Fibroblast of villous mesenchyme (primary cell): ENCODE measurements around the gene GC. TPM values are rescaled to one million over a fixed set of nuclear protein-coding genes. Genes with fewer than 3 reads are reported as not detected.
A peak's percentile ranks its signal among the peaks of the same experiment; 100 is the strongest.

ENCODE experiments used
- DNase-seq: peaks from one replicate; pipeline ENCODE4 v3.0.0-alpha.2; 2010; ENCODE audit warnings: low read depth
- H3K4me3 ChIP-seq: 2 replicates; pipeline ENCODE4 v1.5.1; 2011; ENCODE audit warnings: low read depth, mild to moderate bottlenecking, low read length
- CTCF ChIP-seq: IDR thresholded peaks from 2 replicates; pipeline ENCODE4 v1.5.1; 2012; ENCODE audit warnings: low read depth, mild to moderate bottlenecking, low read length; ENCODE audit not compliant: insufficient read depth
- small RNA-seq: library from RNA; depleted of rRNA; stranded (forward); fragments of <200 nt; gene quantifications from one replicate; pipeline ENCODE3, GENCODE V24; 2012
- total RNA-seq: library from RNA; depleted of rRNA; stranded (reverse); fragments of >200 nt; gene quantifications from 2 replicates; pipeline ENCODE4 v1.2.3, GENCODE V29; 2012

GC gene
- total RNA-seq, 1 donor = not detected

GRCh38 chr4:71709961-71710360, 73.9 kb downstream of the GC start:
- DNase-seq = no peak
- TF ChIP-seq CTCF = peak; percentile 24
- no peak overlapping the region for H3K4me3 ChIP-seq

GRCh38 chr4:71698141-71698540, 85.7 kb downstream of the GC start:
- DNase-seq = no peak
- no peak overlapping the region for H3K4me3 ChIP-seq
- no peak for TF ChIP-seq CTCF

GRCh38 chr4:71697031-71697430, 86.8 kb downstream of the GC start:
- no peak overlapping the region for H3K4me3 ChIP-seq
- TF ChIP-seq CTCF = no peak
- no peak for DNase-seq

GRCh38 chr4:71694961-71695360, 88.9 kb downstream of the GC start:
- TF ChIP-seq CTCF = no peak
- no peak for DNase-seq
- no peak overlapping the region for H3K4me3 ChIP-seq

- no peak for DNase-seq
- TF ChIP-seq CTCF = no peak
- H3K4me3 ChIP-seq = no peak overlapping the region
These were observed 90.9 kb downstream of the GC start for GRCh38 chr4:71692963-71693362.

GRCh38 chr4:71692198-71692597, 91.7 kb downstream of the GC start:
- no peak overlapping the region for H3K4me3 ChIP-seq
- TF ChIP-seq CTCF = no peak
- DNase-seq = no peak

Small RNAs within 50 kb of the gene (small RNA-seq; reads per million reads assigned to genes)
- not detected for gene RNA5SP163

Other genes starting within 250 kb of the GC start
- 0.32 and 0.86 TPM in 2 replicates for gene NPFFR2, start 247.9 kb upstream of the GC start, total RNA-seq